ENCODE results near the gene ATP2A1.

ATP2A1 gene

DNA sequence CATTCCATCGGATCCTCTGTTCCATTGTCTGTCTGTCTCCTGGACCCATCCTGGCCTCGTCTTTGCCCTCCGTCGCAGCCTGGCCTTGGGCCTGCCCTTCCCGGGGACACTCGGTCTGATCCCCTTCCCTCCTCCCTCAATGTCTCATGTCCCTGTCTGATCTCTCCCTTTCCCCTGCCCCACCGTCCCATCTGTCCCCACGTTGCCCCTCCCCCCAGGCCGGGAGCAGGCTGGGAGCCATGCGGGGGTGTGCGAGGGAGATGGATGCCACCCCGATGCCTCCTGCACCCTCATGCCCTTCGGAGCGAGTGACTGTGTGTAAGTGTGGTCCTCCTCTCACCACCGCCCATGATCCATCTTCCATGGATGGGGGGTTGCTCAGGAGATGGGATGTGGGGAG is 5.3 kb upstream of the ATP2A1 start:
- no peak for DNase-seq (ENCODE audit: low spot score)
- Histone ChIP-seq H3K4me3 (no peak overlapping the region), H3K27ac (no peak overlapping the region)
- TF ChIP-seq, protein P1, sequence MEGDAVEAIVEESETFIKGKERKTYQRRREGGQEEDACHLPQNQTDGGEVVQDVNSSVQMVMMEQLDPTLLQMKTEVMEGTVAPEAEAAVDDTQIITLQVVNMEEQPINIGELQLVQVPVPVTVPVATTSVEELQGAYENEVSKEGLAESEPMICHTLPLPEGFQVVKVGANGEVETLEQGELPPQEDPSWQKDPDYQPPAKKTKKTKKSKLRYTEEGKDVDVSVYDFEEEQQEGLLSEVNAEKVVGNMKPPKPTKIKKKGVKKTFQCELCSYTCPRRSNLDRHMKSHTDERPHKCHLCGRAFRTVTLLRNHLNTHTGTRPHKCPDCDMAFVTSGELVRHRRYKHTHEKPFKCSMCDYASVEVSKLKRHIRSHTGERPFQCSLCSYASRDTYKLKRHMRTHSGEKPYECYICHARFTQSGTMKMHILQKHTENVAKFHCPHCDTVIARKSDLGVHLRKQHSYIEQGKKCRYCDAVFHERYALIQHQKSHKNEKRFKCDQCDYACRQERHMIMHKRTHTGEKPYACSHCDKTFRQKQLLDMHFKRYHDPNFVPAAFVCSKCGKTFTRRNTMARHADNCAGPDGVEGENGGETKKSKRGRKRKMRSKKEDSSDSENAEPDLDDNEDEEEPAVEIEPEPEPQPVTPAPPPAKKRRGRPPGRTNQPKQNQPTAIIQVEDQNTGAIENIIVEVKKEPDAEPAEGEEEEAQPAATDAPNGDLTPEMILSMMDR (IDR thresholded peaks at IDR 0.05) = no peak

DNA sequence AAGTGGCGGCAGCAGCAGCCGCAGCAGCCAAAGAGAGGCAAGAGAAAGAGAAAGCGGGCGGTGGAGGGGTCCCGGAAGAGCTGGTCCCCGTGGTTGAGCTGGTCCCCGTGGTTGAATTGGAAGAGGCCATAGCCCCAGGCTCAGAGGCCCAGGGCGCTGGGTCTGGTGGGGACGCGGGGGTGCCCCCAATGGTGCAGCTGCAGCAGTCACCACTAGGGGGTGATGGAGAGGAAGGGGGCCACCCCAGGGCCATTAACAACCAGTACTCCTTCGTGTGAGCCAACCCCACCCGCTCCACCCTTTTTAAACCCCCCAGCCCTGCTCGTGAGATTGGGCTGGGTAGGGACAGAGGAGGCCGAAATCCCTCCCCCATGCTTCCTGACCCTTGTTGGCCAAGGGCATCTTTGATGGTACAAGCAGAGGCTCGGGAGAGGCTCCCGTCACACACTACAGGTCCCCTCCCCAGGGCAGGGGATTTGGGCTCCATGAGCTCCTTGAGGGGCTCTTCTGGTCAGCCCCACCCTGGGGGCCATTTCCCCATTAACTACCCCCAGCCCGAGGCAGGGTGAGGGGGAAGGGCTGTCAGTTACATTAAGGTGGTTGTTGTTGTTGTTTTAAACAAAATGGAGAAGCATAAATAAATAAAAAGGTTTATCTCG is 4.6 kb upstream of the ATP2A1 start:
- Histone ChIP-seq H3K4me3 (no peak overlapping the region), H3K27ac (no peak overlapping the region)
- no peak for DNase-seq (ENCODE audit: low spot score)
- TF ChIP-seq, protein P1 (IDR thresholded peaks at IDR 0.05) = no peak

DNA sequence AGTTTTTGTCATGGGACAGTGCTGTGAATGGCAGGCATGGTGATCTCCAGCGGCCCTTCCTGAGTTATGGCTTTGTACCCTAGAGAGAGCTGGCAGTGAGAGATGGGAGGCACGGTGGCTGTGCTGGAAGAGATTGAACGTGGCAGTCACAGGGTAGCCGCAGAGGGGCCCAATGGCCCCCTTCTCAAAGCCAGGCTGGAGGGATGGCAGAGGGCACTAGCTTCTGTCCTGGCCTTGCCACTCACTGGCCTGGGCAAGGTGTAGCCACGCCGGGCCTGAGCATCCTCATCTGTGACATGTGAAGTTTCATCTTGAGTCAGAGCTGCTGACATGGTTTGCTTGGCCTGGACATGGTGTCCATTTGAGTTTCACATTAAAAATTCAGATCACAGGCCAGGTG is 3.9 kb upstream of the ATP2A1 start:
- TF ChIP-seq, protein P1 (IDR thresholded peaks at IDR 0.05) = no peak
- no peak overlapping the region for H3K4me3 ChIP-seq
- no peak for DNase-seq (ENCODE audit: low spot score)
- H3K27ac ChIP-seq = no peak overlapping the region

DNA sequence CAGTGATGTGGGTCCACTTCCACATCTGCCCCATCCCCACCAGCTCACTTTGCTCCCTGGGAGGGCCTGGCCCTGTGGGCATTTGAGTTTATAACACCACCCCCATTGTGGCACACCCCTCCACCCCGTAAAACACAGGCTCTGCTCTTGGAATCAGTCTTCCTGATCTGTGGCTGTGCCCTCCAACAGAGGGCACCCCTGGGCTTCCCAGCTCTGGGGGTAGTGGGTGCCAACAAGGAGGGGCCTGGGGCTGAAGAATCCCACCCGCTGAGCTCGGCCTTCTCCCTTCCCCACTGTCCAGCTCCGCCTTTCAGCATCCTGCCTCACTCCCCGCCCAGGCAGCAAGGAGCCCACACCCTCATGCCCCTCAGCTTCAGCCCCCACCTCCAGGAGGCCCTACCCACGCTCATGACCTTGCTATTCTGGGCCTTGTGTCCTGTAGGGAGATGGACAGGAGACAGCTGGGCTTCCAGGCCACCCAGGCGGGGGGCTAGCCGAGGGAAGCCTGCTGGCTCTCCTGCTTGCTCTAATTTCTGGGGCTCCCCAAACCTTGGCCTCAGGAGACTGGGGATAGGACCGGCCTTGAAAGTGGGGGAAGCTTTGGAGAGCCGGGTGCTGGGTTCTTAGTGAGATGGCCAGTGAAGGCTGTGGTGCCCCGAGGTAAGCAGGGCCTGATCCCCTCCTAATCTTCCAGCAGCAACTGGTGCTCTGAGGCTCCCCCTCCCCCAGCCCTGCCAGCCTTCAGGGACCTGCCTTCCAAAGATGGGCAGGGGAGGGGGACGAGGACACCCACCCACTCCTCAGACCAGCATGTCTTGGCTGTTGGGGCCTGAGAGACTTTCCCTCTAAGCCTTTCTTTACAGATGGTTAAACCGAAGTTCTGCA is 2.9 kb upstream of the ATP2A1 start:
- no peak overlapping the region for H3K27ac ChIP-seq
- TF ChIP-seq, protein P1 (IDR thresholded peaks at IDR 0.05) = no peak
- no peak for DNase-seq (ENCODE audit: low spot score)
- H3K4me3 ChIP-seq = no peak overlapping the region

DNA sequence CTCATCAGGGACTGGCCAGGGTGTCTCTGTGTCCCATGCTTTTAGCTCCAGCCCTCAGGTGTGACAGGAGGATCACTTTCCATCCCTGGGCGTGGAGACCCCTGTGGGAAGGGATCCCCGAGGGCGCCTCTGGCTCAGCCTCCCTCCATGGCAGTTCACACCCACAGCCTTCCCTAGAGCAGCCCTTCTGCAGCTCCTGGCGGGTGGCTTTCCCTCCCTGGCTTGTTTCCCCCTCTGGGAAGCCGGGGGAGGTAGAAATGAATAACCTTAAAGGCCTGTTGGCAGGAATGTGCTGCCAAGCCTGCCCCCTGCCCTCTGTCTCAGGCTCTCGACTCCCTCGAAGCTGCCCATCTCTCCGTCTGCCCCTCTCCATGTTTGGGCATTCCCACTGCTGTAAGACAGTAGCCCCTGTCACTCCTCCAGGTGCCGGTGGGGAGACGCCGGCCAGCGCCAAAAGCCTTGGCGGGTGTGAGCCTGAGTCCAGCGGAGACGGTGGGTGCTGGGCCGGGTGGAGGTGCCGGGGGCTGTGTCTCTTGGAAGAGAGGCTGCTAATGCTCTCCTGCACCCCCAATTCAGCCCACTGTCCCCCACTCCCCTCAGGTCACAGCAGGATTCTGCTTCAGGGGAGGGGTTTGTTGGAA is 2.1 kb upstream of the ATP2A1 start:
- DNase-seq (ENCODE audit: low spot score) = no peak
- TF ChIP-seq, protein P1 (IDR thresholded peaks at IDR 0.05) = no peak
- Histone ChIP-seq H3K4me3 (no peak overlapping the region), H3K27ac (no peak overlapping the region)

DNA sequence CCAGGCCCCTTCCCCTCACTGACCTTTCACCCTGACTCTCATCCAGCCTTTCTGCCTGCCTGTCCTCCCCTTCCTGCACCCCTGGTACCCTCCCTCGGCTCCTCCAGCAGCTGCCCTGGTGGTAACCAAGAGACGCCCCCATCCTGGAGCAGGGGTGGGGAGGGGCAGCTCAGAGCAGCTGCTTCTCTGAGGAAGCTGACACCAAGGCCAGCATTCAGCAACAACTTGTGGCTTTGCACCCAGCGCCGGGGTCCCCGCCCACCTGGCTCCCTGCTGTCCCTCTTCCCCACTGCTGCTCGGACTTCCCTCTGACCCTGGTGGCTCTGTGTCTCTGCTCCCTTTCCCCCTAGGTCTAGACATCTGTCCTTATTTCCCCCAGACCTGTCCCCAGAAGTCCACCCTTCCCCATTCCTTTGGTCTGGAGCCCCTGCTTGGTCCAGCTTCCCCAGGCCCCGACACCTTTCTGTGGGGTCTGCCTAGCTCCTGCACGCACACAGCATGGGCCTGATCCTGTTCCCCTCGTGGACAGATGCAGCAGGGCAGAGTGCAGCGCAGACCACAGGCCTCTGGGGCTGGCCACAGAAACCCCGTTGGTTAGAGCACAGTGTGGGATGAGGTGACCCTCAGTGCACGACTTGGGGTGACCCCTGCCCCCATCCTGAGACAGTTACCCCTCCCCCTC is 1.2 kb upstream of the ATP2A1 start:
- DNase-seq (ENCODE audit: low spot score) = no peak
- TF ChIP-seq, protein P1 (IDR thresholded peaks at IDR 0.05) = no peak
- Histone ChIP-seq H3K4me3 (no peak overlapping the region), H3K27ac (no peak overlapping the region)

Measured in coronary artery (tissue), 2 donors.